OCI-LY3 (cell line): ENCODE results near the gene IGFALS.

Experiments used
- H2AFZ ChIP-seq: fragments of 200-600, 300-600 bp; shearing (Covaris generic); 2 replicates; pipeline ENCODE4 v1.6.0; 2014; ENCODE audit warnings: antibody characterized with exemption, low read depth, low read length
- H3K27ac ChIP-seq: fragments of 200-600, 300-600 bp; sonication (generic); 2 replicates; pipeline ENCODE4 v1.5.1; 2014; ENCODE audit warnings: mild to moderate bottlenecking, low read length, moderate library complexity, mixed read lengths
- H3K27me3 ChIP-seq: fragments of 200-600, 300-600 bp; sonication (generic); 2 replicates; pipeline ENCODE4 v1.6.1; 2014; ENCODE audit warnings: low read depth, low read length, mixed read lengths
- H3K36me3 ChIP-seq: fragments of 200-600, 300-600 bp; sonication (generic); replicated peaks from 2 replicates; pipeline ENCODE3; 2014; ENCODE audit warnings: low read depth, low read length, mixed read lengths
- H3K4me1 ChIP-seq: fragments of 300-600, 200-600 bp; sonication (generic); 2 replicates; pipeline ENCODE4 v1.6.1; 2014; ENCODE audit warnings: low read length, mixed read lengths
- H3K4me2 ChIP-seq: fragments of 200-600, 300-600 bp; sonication (generic); 2 replicates; pipeline ENCODE4 v1.6.1; 2014; ENCODE audit warnings: low read length, mixed read lengths
- H3K4me3 ChIP-seq: fragments of 300-600, 200-600 bp; sonication (generic); 2 replicates; pipeline ENCODE4 v1.5.1; 2014; ENCODE audit warnings: antibody characterized with exemption, mild to moderate bottlenecking, low read length, moderate library complexity
- H3K79me2 ChIP-seq: fragments of 300-600, 200-600 bp; shearing (Covaris generic); 2 replicates; pipeline ENCODE4 v1.6.1; 2014; ENCODE audit warnings: mild to moderate bottlenecking, low read length, mixed read lengths
- H3K9ac ChIP-seq: fragments of 300-600, 200-600 bp; shearing (Covaris generic); 2 replicates; pipeline ENCODE4 v1.6.0; 2014; ENCODE audit warnings: mild to moderate bottlenecking, low read length, moderate library complexity
- H3K9me3 ChIP-seq: fragments of 200-600, 300-600 bp; shearing (Covaris generic); 2 replicates; pipeline ENCODE4 v1.6.1; 2014; ENCODE audit warnings: low read length, mixed read lengths; ENCODE audit not compliant: insufficient read depth
- H4K20me1 ChIP-seq: fragments of 200-600, 300-600 bp; sonication (generic); 2 replicates; pipeline ENCODE4 v1.6.1; 2016; ENCODE audit warnings: low read length, mixed read lengths; ENCODE audit not compliant: insufficient read depth
- EZH2phosphoT487 ChIP-seq: fragments of 200-600 bp; shearing (Covaris generic); IDR thresholded peaks from 2 replicates; pipeline ENCODE4 v1.6.1; 2018; ENCODE audit warnings: antibody characterized with exemption, mixed run types, low read depth
- TF ChIP-seq, protein P1 (sequence below): fragments of 200-600, 300-600 bp; sonication (generic); IDR thresholded peaks from 2 replicates; pipeline ENCODE4 v1.5.1; 2014; ENCODE audit warnings: antibody characterized with exemption, low read length, low read depth

Gene IGFALS

DNA sequence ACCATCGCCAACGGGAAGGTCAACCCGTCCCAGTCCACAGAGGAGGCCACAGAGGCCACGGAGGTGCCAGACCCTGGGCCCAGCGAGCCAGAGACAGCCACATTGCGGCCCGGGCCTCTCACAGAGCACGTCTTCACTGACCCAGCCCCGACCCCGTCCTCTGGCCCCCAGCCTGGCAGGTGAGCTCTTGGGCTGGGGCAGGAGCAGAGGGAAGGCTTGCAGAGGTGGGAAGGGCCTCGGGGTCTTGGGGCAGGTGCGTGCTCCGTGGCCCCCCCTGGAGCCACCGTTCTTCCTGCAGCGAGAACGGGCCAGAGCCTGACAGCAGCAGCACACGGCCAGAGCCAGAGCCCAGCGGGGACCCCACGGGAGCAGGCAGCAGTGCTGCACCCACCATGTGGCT is 27.3 kb downstream of the IGFALS start:
- Histone ChIP-seq H3K4me2 (no peak overlapping the region), H3K36me3 (peaks cover 6% of the 10 kb centered on the region), H3K4me3 (no peak overlapping the region)

DNA sequence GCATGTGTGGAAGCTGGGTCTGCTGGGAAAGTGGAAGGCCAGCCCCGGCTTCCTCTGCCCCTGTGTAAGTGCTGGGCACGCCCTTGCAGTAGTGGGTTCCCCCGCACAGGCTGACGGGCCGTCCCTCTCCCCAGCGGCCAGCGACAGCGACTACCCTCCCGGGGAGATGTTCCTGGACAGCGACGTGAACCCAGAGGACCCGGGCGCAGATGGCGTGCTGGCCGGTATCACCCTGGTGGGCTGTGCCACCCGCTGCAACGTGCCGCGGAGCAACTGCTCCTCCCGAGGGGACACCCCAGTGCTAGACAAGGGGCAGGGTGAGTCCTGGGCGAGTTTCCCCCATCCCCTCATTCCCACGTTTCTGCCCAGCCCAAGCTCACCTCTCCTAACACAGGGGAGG is 27.7 kb downstream of the IGFALS start:
- H3K27ac ChIP-seq, result no peak overlapping the region
- H2AFZ ChIP-seq, result no peak overlapping the region
- H3K4me2 ChIP-seq, result no peak overlapping the region
- no peaks in the 10 kb centered on the region for H4K20me1 ChIP-seq
- peaks cover 3% of the 10 kb centered on the region; the same call in 1 of the 2 replicates for H3K4me1 ChIP-seq
- H3K9me3 ChIP-seq, result no peaks in the 10 kb centered on the region
- H3K9ac ChIP-seq, result no peak overlapping the region
- TF ChIP-seq EZH2phosphoT487, result no peak
- TF ChIP-seq, protein P1, sequence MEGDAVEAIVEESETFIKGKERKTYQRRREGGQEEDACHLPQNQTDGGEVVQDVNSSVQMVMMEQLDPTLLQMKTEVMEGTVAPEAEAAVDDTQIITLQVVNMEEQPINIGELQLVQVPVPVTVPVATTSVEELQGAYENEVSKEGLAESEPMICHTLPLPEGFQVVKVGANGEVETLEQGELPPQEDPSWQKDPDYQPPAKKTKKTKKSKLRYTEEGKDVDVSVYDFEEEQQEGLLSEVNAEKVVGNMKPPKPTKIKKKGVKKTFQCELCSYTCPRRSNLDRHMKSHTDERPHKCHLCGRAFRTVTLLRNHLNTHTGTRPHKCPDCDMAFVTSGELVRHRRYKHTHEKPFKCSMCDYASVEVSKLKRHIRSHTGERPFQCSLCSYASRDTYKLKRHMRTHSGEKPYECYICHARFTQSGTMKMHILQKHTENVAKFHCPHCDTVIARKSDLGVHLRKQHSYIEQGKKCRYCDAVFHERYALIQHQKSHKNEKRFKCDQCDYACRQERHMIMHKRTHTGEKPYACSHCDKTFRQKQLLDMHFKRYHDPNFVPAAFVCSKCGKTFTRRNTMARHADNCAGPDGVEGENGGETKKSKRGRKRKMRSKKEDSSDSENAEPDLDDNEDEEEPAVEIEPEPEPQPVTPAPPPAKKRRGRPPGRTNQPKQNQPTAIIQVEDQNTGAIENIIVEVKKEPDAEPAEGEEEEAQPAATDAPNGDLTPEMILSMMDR, result no peak
- H3K27me3 ChIP-seq, result no peaks in the 10 kb centered on the region
- H3K36me3 ChIP-seq, result peaks cover 6% of the 10 kb centered on the region
- H3K4me3 ChIP-seq, result no peak overlapping the region
- H3K79me2 ChIP-seq, result no peaks in the 10 kb centered on the region; the same call in 1 of the 2 replicates

More for the DNA sequence above, 27.3 kb downstream of the IGFALS start:
- H3K79me2 ChIP-seq, result no peaks in the 10 kb centered on the region; the same call in 1 of the 2 replicates
- TF ChIP-seq, protein P1, result no peak
- TF ChIP-seq EZH2phosphoT487, result no peak
- H3K4me1 ChIP-seq, result peaks cover 3% of the 10 kb centered on the region; the same call in 1 of the 2 replicates
- H3K27ac ChIP-seq, result no peak overlapping the region
- no peaks in the 10 kb centered on the region for H4K20me1 ChIP-seq
- no peak overlapping the region for H2AFZ ChIP-seq
- H3K9ac ChIP-seq, result no peak overlapping the region
- H3K9me3 ChIP-seq, result no peaks in the 10 kb centered on the region
- no peaks in the 10 kb centered on the region for H3K27me3 ChIP-seq

DNA sequence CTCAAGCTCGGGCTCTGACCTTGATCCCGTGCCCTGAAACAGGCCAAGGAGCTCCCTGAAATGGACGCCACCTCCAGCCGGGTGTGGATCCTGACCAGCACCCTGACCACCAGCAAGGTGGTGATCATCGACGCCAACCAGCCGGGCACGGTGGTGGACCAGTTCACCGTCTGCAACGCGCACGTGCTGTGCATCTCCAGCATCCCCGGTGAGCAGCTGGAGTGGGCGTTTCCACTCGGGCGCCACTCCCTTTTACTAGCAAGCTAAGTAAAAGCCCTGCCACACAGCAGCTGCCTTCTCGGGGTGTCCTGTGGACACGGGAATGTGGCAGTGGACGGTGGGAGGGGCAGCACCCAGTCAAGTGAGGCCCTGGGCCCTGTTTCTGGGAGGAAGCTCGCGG is 28.5 kb downstream of the IGFALS start:
- H3K9me3 ChIP-seq, result no peaks in the 10 kb centered on the region
- H3K4me2 ChIP-seq, result no peak overlapping the region
- H3K27ac ChIP-seq, result no peak overlapping the region
- H3K9ac ChIP-seq, result no peak overlapping the region
- no peak overlapping the region for H2AFZ ChIP-seq
- H4K20me1 ChIP-seq, result no peaks in the 10 kb centered on the region
- TF ChIP-seq, protein P1, result no peak
- TF ChIP-seq EZH2phosphoT487, result no peak
- no peak overlapping the region for H3K4me3 ChIP-seq
- no peaks in the 10 kb centered on the region for H3K4me1 ChIP-seq
- peaks cover 3% of the 10 kb centered on the region for H3K36me3 ChIP-seq
- H3K27me3 ChIP-seq, result no peaks in the 10 kb centered on the region
- no peaks in the 10 kb centered on the region for H3K79me2 ChIP-seq

DNA sequence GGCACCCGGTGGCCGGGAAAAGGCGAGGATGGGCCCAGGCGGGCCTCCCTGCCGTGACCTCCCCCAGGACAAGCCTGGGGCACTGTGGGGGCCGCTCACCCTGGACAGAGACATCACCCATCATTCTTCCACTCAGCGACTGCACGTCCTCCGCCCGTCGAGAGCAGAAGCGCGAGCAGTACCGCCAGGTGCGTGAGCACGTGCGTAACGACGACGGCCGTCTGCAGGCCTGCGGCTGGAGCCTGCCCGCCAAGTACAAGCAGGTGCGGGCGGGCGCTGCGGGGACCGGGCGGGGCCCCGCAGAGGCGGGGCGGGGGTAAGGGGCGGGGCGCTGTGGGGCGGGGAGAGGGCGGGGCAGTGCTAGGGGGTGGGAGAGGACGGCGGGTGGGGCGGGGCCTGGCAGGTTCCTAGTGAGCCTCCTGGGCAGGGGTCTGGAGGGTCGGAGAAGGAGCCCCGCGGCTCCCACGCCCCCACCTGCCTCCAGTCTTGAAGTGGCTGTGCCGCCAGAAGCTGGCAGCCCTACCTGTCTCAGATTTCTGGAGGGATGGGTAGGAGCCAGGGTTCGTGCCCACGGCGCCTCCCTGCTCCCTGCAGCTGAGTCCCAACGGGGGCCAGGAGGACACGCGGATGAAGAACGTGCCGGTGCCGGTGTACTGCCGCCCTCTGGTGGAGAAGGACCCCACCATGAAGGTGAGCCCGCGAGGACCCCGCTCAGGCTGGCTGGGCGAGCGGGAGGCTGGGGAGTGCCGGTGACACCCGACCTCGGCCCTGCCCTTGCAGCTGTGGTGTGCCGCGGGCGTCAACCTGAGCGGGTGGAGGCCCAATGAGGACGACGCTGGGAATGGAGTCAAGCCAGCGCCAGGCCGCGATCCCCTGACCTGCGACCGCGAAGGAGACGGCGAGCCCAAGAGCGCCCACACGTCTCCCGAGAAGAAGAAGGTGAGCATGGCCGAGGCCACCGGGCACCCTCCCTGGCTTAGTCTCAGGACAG is 29.7 kb downstream of the IGFALS start:
- Histone ChIP-seq H3K79me2 (no peaks in the 10 kb centered on the region), H3K9me3 (no peaks in the 10 kb centered on the region), H3K4me3 (no peak overlapping the region), H3K27ac (no peak overlapping the region), H4K20me1 (no peaks in the 10 kb centered on the region), H3K9ac (no peak overlapping the region), H3K4me2 (no peak overlapping the region), H3K27me3 (no peaks in the 10 kb centered on the region), H2AFZ (no peak overlapping the region), H3K4me1 (no peaks in the 10 kb centered on the region), H3K36me3 (peaks cover 2% of the 10 kb centered on the region)
- TF ChIP-seq, protein P1, result peak; percentile 18
- TF ChIP-seq EZH2phosphoT487, result no peak
